HepG2 (cell line): ENCODE data around the gene DENND4A. TPM values are rescaled to one million over a fixed set of nuclear protein-coding genes. Genes with fewer than 3 reads are reported as not detected.
A peak's percentile ranks its signal among the peaks of the same experiment; 100 is the strongest.

ENCODE experiments used
- ETS1 ChIP-seq: sonication (generic); formaldehyde crosslinking; IDR thresholded peaks from 2 replicates; pipeline ENCODE4 v1.4.0; 2020; ENCODE audit warnings: missing genetic modification reagents
- HOMEZ ChIP-seq: IDR thresholded peaks from 2 replicates; pipeline ENCODE4 v1.6.1; 2016; ENCODE audit warnings: low read depth
- KDM4B ChIP-seq: sonication (generic); formaldehyde crosslinking; IDR thresholded peaks from 2 replicates; pipeline ENCODE4 v1.4.0; 2020; ENCODE audit warnings: missing genetic modification reagents
- KMT2B ChIP-seq: IDR thresholded peaks from 2 replicates; pipeline ENCODE4 v1.6.1; 2016; ENCODE audit warnings: missing genetic modification reagents, missing compliant biosample characterization
- MED8 ChIP-seq: sonication (generic); formaldehyde crosslinking; IDR thresholded peaks from 2 replicates; pipeline ENCODE4 v1.8.1; 2023; ENCODE audit warnings: mild to moderate bottlenecking, missing genetic modification reagents; ENCODE audit not compliant: insufficient replicate concordance
- SP1 ChIP-seq, 2 experiments: fragments of 450-650 bp in 1 of 2; sonication (generic) in 1 of 2; formaldehyde crosslinking in 1 of 2; IDR thresholded peaks; 2 replicates each; pipeline versions ENCODE4 v1.4.0 to v1.6.1; 2016 to 2020; ENCODE audit warnings: missing genetic modification reagents in 1 of 2
- STAG1 ChIP-seq: sonication (generic); formaldehyde crosslinking; IDR thresholded peaks from 2 replicates; pipeline ENCODE4 v1.4.0; 2020; ENCODE audit warnings: missing genetic modification reagents
- TEAD2 ChIP-seq: sonication (generic); formaldehyde crosslinking; IDR thresholded peaks from 2 replicates; pipeline ENCODE4 v1.9.0; 2021; ENCODE audit warnings: missing genetic modification reagents
- ZBTB4 ChIP-seq: sonication (generic); formaldehyde crosslinking; IDR thresholded peaks from 2 replicates; pipeline ENCODE4 v1.4.0; 2020; ENCODE audit warnings: missing genetic modification reagents, mild to moderate bottlenecking, borderline replicate concordance
- ZEB1 ChIP-seq: IDR thresholded peaks from 2 replicates; pipeline ENCODE4 v1.6.1; 2012; ENCODE audit warnings: mild to moderate bottlenecking, low read depth, inconsistent platforms; ENCODE audit not compliant: insufficient replicate concordance
- ZIK1 ChIP-seq: sonication (generic); formaldehyde crosslinking; IDR thresholded peaks from 2 replicates; pipeline ENCODE4 v1.5.0; 2020; ENCODE audit warnings: mild to moderate bottlenecking, low read depth, missing genetic modification reagents, borderline replicate concordance
- ZNF138 ChIP-seq: sonication (generic); formaldehyde crosslinking; IDR thresholded peaks from 2 replicates; pipeline ENCODE4 v1.5.0; 2020; ENCODE audit warnings: mild to moderate bottlenecking, low read depth, missing genetic modification reagents
- ZNF552 ChIP-seq: sonication (generic); formaldehyde crosslinking; IDR thresholded peaks from 2 replicates; pipeline ENCODE4 v1.9.0; 2022; ENCODE audit warnings: missing genetic modification reagents, mild to moderate bottlenecking, borderline replicate concordance
- ZNF652 ChIP-seq: IDR thresholded peaks from 2 replicates; pipeline ENCODE4 v1.6.1; 2016; ENCODE audit warnings: low read depth, borderline replicate concordance
- ZNF670 ChIP-seq: sonication (generic); formaldehyde crosslinking; IDR thresholded peaks from 2 replicates; pipeline ENCODE4 v1.8.0; 2022; ENCODE audit warnings: mild to moderate bottlenecking, missing genetic modification reagents, borderline replicate concordance
- ZNF710 ChIP-seq: sonication (generic); formaldehyde crosslinking; IDR thresholded peaks from 2 replicates; pipeline ENCODE4 v1.5.0; 2020; ENCODE audit warnings: mild to moderate bottlenecking, missing genetic modification reagents, borderline replicate concordance
- ZNF772 ChIP-seq: sonication (generic); formaldehyde crosslinking; IDR thresholded peaks from 2 replicates; pipeline ENCODE4 v1.5.0; 2020; ENCODE audit warnings: mild to moderate bottlenecking, missing genetic modification reagents
- polyA plus RNA-seq, 8 experiments: library from polyadenylated mRNA; depleted of rRNA in 3 of 8; stranded (reverse) in 7 of 8; unstranded in 1 of 8; fragments of >200 nt; fragmentation: Illumina TruSeq in 4 of 8; extraction: Trizol in 4 of 8; gene quantifications; 2 replicates each; pipeline versions ENCODE4 v1.2.1 to v1.2.3, GENCODE V29; 2011 to 2016; ENCODE audit warnings: low read depth in 4 of 8, missing spikeins in 1 of 8, mixed read lengths in 1 of 8; ENCODE audit not compliant: insufficient read depth in 1 of 8
- total RNA-seq, 5 experiments: library from RNA; depleted of rRNA; stranded (reverse); fragments of >200 nt; fragmentation: Illumina TruSeq; extraction: Trizol; gene quantifications; 2 replicates each; pipeline ENCODE4 v1.2.3, GENCODE V29; 2016; ENCODE audit warnings: low read depth in 1 of 5

The DENND4A gene
- total and polyA plus RNA-seq, 2 of the 13 experiments (the other 11 are each of a cell fraction or from before 2014, with no cell fraction given): 13.2 to 18.6 TPM

GRCh38 chr15:65766422-65767263, 25.4 kb downstream of the DENND4A start (continued):
- no peak for TF ChIP-seq ZNF772 (CRISPR knock-in tag)
- TF ChIP-seq HOMEZ: peak; percentile 98; the same call in 1 of the 2 replicates
- TF ChIP-seq ETS1 (CRISPR knock-in tag): no peak
- TF ChIP-seq ZNF652 (CRISPR knock-in tag): peak; percentile 42; the same call in 1 of the 2 replicates
- no peak for TF ChIP-seq KMT2B (CRISPR knock-in tag)
- no peak for TF ChIP-seq SP1 (IDR thresholded peaks at IDR 0.05)
- no peak for TF ChIP-seq SP1 (CRISPR knock-in tag; IDR thresholded peaks at IDR 0.05)
- TF ChIP-seq ZNF552 (CRISPR knock-in tag): no peak
- no peak for TF ChIP-seq KDM4B (CRISPR knock-in tag)
- no peak for TF ChIP-seq ZBTB4
- no peak for TF ChIP-seq ZNF138 (CRISPR knock-in tag)
- TF ChIP-seq TEAD2 (CRISPR knock-in tag): no peak
- TF ChIP-seq MED8 (CRISPR knock-in tag): no peak
- TF ChIP-seq ZNF670 (CRISPR knock-in tag): no peak
- TF ChIP-seq ZIK1 (CRISPR knock-in tag): no peak
- no peak for TF ChIP-seq STAG1 (CRISPR knock-in tag)
- no peak for TF ChIP-seq ZEB1
- TF ChIP-seq ZNF710 (CRISPR knock-in tag): no peak
